NT2/D1 (cell line): ENCODE results near the gene KIAA1328.

Experiments used
- SUZ12 ChIP-seq: IDR thresholded peaks from 2 replicates; pipeline ENCODE4 v1.6.1; 2011; ENCODE audit not compliant: insufficient read length, insufficient read depth; ENCODE audit errors: extremely low read depth
- ZNF274 ChIP-seq: IDR thresholded peaks from 2 replicates; pipeline ENCODE4 v1.6.1; 2011; ENCODE audit warnings: mild to moderate bottlenecking, low read depth, low read length

DNA sequence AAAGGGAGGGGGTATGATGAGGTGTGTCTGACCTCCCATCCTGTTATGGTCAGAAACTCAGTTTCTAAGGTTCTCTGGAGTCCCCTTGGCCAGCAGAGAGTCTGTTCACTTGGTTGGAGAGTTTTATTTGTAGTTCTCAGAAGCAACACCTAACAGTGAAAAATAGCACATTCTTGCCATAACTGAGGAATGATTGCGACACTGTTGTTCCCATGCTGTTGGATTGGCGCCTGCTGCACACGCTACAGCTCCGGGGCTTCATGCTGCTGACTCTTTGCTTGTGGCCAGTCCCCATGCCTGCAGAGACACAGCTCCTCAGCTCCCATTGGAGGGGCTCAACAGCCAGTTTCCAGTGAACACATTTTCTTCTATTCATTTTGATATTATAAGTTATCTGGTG, 42.2 kb upstream of the KIAA1328 start:
- TF ChIP-seq ZNF274 (no peak), SUZ12 (no peak)
